HPDE6-E6E7 (cell line): ENCODE results near the gene ADGRG3.
A peak's percentile ranks its signal among the peaks of the same experiment; 100 is the strongest.

Experiments
- DNase-seq: peaks from one replicate; pipeline ENCODE4 v3.0.0; 2011; ENCODE audit warnings: missing footprints; ENCODE audit errors: extremely low spot score

The ADGRG3 gene

GRCh38 chr16:57681950-57682728 lies 14.0 kb downstream of the ADGRG3 start:
- DNase-seq: no peak

DNA sequence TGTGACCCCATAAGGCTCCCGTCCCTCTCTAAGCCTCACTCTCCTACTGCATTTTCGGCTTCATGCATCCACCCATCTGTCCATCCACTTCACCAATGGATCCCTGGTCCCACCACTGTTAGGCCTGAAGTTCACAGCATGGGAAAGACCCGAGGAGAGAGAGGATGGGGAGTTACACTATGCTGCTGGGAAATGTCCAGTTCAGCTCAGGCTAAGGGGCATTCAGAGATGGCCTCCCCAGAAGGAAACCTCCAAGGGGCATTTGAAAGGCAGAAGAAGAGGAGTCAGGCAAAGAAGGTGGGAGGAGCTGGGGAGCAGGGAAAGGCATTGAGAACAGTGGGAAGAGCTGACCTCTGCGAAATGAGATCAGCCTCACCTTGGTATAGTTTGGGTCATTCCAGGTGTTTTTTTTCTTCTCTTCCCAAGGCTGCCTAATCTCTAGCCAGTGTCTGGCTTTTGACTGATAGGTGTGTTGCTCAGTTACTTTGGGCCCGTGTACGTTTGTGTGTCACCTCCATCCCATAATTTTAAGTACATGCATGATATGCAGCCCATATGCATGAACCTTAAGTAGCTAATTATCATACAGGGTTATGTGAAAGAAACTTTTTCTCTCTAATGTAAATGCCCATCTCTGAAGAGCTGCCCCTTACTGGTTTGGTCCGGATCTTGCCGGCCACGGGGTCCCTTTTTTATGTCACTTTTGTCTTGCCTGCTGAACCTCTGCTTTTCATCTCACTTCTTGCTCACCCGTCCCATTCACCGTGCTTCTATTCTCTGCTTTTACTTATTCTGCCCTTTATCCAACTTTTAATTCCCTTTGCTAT lies 14.9 kb downstream of the ADGRG3 start:
- DNase-seq: no peak

GRCh38 chr16:57683636-57684545 lies 15.8 kb downstream of the ADGRG3 start:
- no peak for DNase-seq

DNA sequence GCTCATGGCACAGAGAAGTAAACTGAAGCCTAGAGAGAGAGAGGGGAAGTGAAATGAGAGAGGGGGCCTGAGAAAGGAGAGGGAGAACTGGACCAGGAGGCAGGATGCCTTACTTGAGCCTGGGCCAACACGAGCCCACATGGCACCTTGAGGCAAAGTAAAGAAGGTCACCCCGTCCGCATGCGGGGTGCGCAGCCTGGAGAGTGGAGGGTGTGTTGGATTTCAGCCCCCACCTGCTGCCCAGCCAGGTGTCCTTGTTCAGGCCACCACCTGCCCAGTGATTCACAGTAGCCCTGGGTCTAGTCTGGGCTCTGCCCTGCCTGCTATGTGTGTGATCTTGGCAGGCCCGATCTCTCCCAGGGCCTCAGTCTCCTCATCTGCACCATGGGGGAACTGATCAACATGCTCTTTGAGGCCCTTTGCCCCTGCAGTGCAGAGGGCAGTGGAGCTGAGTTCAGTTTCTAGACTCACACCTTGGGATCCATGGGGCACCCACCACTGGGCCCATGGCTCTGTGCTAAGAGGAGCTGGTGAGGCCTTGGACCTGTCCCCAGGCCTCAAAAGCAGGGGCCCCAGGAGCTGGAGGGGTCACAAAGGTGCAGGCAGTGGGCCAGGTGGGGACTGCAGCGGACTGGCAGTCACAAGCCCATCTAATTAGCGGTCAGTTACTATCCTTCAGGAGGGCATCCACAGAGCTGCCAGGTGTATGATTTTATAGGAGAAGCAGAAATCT lies 16.7 kb downstream of the ADGRG3 start:
- no peak for DNase-seq

- DNase-seq: no peak
Measured at GRCh38 chr16:57685633-57686032, 17.5 kb downstream of the ADGRG3 start.

DNA sequence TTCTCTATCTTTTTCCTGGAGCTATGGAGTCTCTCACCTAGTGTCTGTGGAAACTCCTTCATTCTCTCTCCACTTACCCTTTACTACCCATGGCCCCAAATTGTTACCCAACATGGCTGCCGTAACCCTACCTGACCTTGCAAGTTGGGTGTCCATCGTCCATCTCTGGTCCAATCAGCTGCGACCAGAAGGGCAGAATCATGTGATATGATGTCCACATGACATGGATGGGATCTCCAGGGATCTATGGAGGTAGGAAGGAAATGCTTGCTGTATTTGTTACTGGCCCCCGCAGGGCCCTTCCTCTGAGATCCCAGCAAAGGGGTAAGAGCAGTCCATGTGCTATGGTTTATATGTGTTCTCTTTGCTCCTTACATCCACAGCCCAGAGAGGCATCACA lies 18.5 kb downstream of the ADGRG3 start:
- no peak for DNase-seq

DNA sequence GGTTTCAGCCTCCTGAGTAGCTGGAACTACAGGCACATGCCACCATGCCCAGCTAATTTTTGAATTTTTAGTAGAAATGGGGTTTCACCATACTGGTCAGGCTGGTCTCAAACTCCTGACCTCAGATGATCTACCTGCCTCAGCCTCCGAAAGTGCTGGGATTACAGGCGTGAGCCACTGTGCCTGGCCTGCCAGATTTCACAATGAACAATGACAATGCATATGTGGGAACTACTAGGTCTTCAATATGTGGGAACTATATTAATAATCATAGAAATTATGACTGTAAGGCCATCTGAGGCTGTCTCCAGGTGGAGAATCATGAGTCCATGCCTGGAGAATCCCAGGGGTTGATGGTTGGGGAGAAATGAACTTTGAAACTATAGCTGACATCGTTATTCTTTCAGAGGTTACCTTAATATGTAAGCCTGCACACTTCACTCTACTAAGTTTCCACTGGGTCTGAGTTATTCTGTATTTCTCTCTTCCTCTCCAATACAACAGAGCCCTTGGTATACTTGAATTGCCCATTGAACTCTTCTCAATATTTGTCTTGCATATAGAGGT lies 19.3 kb downstream of the ADGRG3 start:
- DNase-seq: no peak

- no peak for DNase-seq
Measured at GRCh38 chr16:57688487-57688986, 20.4 kb downstream of the ADGRG3 start.

DNA sequence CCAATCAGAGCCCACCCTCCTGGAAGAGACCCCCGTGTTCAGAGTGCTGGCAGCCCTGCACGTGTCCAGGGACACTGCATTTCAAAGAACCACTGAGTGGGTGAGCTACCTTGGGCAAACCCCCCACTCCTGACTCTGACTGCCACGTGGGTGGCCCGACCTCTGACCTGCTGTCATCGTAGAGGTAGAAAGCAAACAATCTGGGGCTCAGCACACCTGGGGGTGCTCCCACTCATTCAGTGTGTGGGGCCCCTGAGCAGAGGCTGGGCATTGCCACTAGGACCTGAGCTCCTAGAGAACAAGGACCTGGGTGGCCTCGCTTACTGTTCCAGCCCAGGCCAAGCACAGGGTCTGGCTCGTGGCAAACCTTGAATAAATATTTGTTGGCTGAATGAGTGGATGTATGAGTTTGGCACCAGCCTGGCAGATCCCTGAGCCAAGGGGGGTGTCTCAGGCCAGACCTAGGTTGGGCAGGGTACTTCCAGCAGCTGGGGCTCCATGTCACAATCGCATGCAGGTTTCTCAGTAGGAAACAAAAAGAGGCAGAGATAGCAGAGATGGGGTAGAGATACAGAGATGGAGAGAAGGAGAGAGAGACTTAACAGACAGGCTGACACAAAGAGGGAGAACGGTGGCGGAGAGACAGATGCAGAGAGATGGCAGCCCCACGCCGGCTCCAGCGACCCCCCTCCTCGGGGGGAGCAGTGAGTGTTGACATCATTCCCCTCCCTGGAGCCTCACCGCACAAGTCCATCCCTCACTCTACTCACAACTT lies 21.1 kb downstream of the ADGRG3 start:
- no peak for DNase-seq

DNA sequence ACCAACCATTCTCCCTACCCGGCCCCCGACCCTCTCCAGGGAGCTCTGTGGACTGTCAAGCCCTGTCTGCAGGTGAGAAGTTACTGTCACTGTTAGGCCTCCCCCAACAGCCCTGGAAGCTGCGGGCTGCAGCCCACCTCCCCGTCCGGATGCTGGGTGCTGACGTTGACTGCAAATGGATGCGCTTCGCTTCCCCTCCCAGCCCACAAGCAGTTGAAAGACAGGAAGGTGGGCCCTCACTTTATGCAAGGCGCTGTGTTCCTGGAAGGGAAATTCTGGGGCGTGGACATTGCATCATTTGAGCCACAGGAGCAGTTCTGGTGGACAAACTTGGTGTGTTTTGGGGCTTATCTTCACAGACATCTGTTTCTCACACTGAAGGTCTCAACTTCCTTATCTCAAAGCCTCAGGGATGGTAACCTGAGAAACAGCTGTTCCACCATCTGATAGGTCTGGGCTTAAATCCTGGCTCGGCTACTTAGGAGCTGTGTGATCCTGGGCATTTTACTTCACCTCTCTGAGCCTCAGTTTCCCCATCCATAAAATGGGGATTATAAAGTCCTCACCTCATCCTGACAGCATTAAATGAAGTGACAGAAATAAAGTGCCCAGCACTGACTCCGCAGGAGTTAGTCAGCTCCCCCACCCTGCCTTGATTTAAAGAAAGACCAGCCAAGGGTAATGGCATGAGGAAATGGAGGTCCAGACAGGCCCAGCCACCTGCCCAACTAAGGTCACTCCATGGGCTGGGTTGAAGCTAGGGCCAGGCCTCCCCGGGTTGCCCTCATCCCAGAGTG lies 21.9 kb downstream of the ADGRG3 start:
- no peak for DNase-seq

DNA sequence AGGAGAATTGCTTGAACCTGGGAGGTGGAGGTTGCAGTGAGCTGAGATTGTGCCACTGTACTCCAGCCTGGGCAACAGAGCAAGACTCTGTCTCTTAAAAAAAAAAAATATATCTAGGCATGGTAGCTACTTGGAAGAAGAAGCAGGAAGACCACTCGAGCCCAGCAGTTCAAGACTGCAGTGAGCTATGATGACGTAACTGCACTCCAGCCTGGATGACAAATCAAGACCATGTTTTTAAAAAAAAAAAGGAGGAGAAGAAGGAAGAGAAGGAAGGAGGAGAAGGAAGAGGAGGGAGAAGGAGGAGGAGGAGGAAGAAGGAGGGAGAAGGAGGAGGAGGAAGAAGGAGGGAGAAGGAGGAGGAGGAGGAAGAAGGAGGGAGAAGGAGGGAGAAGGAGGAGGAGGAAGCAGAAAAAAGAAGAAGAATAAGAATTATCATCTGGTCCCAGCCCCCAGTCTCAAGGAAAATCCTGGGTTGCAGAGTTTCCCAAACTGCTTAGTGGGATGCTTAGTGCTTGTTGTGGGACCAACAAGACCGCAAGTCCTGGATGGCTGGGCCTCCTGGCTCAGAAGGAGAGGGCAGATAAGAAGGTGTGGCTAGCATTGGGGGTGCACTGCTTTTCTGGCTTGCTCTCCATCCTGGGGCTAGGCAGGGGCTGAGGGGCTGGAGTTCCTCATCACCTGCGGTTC lies 22.8 kb downstream of the ADGRG3 start:
- no peak for DNase-seq

DNA sequence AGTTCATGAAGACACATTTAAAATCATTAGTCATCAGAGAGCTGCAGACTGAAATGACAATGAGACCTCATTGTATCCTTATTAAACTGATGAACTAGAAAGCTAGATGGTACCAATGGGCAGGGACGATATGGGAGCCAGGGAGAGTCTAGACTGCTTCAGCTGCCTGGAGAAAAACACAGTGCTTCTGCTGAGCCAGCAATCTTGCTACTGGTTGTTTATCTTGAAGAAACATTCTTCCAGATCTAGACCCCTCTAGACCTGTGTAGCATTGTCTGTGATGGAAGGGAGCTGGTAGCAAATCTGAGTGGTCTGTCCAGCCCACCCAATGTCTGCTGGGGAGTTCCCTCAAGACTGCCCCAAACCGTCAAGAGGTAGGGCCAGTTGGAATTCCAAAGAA lies 24.5 kb downstream of the ADGRG3 start:
- no peak for DNase-seq

- no peak for DNase-seq
Measured at GRCh38 chr16:57693550-57693949, 25.4 kb downstream of the ADGRG3 start.

DNA sequence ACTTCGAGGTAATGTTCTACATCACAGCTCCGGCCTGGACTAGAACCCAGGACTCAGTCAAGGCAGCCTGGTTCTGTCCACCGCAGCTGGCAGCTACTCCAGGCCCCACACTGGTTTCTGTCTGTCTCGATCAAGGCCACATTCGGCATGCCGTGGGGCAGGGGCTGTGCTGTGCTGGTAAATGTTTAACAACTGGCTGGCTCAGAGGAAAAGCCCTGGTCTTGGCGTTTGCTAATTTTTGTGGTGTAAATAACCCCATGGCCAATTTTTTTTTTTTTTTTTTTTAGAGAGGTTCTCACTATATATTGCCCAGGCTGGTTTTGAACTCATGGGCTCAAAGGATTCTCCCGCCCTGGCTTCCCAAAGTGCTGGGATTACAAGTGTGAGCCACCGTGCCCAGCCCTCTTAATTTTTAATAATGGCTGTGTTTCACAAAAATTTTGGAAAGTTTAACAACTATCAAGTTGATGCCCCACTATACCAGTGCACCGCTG lies 26.2 kb downstream of the ADGRG3 start:
- no peak for DNase-seq

GRCh38 chr16:57694725-57695679 lies 26.9 kb downstream of the ADGRG3 start, which contains the start of gene DRC7:
TSS of gene DRC7 (plus strand) at chr16:57694806. CDS start at chr16:57697950, 3,144 bp downstream.
- peak; percentile 71 for DNase-seq

DNA sequence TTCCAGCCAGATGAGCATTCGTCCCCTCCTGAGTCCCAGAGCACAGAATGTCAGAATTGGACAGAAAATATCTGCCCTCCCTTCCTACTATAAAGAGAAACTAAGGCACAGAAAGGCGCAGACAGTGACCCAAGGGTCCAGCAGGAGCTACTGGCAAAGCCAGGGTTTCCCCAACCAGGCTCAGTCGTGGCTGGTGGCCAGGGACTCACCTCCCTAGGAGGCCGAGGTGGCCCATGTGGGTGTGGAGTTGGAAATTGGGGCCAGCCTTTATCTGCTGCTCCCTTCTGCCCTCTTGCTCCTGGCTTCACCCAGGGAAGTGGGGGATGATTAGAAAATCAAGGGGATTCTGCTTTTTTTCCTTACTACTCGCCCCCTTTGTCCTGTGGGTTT lies 27.6 kb downstream of the ADGRG3 start:
- DNase-seq: no peak

DNA sequence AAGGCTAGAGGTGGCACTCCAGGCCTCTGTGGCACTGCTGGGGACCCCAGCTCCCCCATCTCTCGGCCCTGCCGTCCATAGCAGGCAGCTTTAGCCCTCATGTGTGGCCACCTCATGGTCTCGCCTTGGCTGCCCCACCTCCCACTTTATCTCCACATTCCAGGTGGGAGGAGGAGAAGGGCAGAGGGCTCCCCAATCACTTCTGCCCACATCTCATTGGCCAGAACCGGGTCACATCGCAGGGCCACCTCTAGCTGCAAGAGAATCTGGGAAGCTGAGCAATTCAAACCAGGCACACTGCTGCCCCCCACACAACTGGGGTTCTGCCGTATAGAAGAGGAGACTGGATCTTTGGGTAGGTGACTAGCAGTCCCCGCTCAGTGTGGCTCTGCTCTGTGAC lies 28.1 kb downstream of the ADGRG3 start:
- no peak for DNase-seq
